GM21529 (cell line): Measurements from ENCODE around the gene AURKAIP1.

Experiments
- ATAC-seq: cut with Tn5 transposase; IDR thresholded peaks from one replicate; pipeline ENCODE4 v1.9.1; 2021; ENCODE audit not compliant: unreplicated experiment

The AURKAIP1 gene

GRCh38 chr1:1348420-1349255 lies 26.4 kb downstream of the AURKAIP1 start:
- ATAC-seq, result peak; percentile 35

GRCh38 chr1:1347663-1348419 lies 27.2 kb downstream of the AURKAIP1 start:
- ATAC-seq, result no peak

DNA sequence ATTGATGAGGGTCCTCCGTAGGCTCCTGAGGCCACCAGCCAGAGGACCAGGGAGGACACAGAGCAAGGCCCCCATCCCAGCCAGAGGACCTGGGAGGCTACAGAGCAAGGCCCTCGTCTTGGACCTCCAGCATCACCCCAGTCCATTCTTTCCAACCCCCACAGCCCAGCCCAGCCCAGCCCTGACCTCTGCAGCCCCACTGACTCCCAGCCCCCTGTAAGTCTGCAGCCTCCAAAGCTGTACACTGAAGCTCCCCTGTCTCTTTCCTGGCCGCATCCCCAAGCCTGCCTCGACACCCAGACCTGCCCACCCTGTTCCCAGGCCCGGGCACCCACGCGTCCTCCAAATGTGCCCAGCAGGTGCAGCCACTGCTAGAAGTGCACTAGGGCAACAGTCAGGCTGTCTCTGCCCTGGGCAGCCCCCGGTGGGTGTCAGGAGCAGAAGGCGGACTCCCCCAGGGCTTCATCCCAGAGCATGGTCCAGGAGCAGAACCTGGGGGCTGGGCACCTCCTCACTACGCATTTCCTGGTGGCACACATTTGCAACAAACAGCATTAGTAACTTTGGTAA lies 27.9 kb downstream of the AURKAIP1 start:
- no peak for ATAC-seq

GRCh38 chr1:1346501-1346890 lies 28.5 kb downstream of the AURKAIP1 start:
- no peak for ATAC-seq

- ATAC-seq, result no peak
These were observed 29.0 kb downstream of the AURKAIP1 start for GRCh38 chr1:1345860-1346500.

- no peak for ATAC-seq
These were observed 29.6 kb downstream of the AURKAIP1 start for GRCh38 chr1:1345384-1345783.

DNA sequence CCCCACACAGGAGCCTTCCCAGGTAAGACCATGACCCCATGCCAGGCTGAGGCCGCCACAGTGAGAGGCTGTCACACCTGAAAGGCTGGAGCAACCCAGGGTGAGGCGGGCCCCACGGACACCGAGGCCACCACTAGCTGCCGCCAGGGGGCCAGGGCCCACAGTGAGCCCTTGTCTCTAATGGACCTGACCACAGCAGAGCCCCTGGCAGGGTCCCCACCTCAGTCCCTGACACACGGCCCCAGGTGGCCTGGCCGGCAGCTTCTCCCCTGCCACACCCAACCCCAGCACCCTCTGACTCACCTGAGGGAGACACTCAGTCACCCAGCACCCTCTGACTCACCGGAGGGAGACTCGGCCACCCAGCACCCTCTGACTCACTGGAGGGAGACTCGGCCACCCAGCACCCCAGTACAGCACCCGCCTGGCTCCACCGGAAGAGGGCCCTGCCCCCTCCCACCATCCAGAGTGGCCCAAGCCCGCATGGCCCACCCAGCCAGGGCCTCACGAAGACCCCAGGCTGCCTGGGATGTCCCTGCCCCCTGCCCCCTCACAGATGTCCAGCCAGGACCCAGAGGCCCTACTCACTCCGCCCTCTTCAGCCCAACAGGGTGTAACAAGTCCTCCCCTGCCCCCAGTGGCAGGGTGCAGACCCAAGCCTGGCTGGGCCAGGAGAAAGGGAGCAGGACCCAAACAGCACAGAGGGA lies 30.2 kb downstream of the AURKAIP1 start:
- ATAC-seq, result no peak

DNA sequence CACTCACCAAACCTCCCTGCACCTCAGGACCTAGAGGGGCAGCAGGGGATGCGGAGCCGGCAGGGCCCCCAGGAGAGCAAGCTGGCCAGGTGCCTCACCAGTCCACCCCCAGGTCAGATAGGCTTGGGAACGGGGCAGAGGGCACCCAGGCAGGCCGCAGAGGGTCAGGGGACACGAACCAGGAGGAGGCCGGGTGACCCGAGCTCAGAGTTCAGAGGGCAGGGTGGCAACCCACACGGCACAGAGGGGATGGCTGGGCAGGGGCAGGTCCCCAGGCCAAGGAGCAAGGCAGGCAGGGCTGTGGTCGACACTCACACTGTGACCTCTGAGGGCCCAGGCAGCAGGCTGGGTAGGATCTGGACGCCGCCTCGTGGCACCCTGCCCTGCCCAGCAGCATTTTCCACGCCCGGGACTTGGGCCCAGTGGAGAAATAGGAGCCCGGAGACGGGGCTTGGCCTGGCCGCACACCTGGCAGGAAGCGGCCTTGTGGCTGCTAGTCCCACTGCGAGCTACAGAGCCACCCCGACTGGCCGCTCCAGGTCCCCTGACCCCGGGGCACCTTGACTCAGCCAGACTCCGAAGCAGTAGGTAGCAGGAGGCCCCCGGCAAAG lies 31.1 kb downstream of the AURKAIP1 start:
- no peak for ATAC-seq

- ATAC-seq, result no peak
These were observed 32.4 kb downstream of the AURKAIP1 start for GRCh38 chr1:1342584-1343115.

DNA sequence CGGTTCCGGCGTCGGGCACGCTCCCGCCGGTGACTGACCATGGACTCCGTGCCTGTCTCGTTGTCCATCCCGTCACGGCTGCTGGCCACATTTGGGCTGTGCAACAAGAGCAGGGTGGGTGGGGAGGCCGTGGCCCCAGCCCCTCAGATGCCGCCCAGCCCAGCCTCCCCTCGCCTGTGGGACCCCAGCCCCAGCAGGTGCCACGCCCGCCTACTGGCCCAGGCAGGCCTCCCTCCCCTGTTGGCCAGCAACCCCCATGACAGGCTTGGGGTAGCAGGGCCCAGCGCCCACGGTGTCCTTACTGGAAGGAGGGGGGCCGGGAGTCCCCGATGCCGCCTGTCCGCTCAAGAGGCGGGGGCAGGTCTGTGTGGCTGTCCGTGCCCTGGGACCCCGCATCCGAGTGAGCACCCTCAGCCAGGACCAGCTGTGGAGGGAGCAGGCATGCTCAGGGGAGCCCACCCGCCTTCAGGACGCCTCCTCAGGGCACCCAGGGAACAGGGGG lies 32.9 kb downstream of the AURKAIP1 start:
- ATAC-seq, result no peak

GRCh38 chr1:1341549-1342021 lies 33.4 kb downstream of the AURKAIP1 start:
- no peak for ATAC-seq

GRCh38 chr1:1340791-1341548 lies 34.0 kb downstream of the AURKAIP1 start:
- no peak for ATAC-seq

DNA sequence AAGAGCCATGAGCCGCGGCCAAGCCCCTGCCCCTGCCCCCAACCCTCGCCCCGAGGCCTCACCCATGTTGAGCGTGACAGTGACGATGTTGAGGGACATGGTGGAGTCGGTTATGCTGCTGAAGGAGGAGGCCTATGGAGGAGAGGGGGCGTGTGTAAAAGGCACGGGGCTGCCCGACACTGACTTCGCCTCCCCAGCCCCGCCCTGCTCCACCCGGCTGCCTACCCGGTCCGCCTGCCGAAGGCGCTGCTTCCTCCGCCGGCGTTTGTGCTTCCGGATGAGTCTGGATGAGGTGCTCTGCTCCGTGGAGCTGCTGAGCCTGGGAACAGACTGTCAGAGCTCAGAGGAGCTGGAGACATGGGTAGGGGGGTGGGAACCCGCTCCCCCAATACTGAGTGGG lies 34.8 kb downstream of the AURKAIP1 start:
- ATAC-seq, result no peak

DNA sequence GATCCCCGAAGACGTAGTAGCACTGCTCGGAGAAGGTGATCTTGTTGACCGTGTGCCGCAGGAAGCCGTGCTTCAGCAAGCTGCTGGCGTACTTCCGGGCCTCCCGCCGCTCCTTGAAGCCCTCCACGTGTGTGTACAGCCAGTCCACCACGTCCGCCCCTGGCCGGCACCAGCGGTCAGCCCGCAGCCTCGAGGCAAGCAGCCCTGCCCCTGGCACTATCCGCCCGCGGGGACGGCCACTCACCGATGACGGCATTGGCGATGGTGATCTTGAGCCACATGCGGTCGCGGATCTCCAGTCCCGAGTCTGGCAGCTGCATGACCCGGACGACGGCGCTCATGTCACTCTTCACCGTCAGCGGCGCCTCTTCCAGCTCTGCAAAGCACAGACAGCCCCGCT lies 36.7 kb downstream of the AURKAIP1 start:
- ATAC-seq, result no peak

GRCh38 chr1:1337793-1338147 lies 37.2 kb downstream of the AURKAIP1 start:
- no peak for ATAC-seq

GRCh38 chr1:1336931-1337792 lies 37.8 kb downstream of the AURKAIP1 start:
- no peak for ATAC-seq

GRCh38 chr1:1336446-1336845 lies 38.6 kb downstream of the AURKAIP1 start:
- no peak for ATAC-seq

GRCh38 chr1:1335792-1336248 lies 39.2 kb downstream of the AURKAIP1 start:
- ATAC-seq, result no peak
